Coronary artery (tissue), 2 donors: ENCODE results near the gene DYRK1A.

ENCODE experiments used
- DNase-seq: peaks from one replicate; pipeline ENCODE4 v3.0.0-alpha.2; 2017; ENCODE audit warnings: low spot score
- H3K27ac ChIP-seq, 2 donors: fragments of 200-600 bp; sonication (generic); one replicate each; pipeline ENCODE4 v1.5.1; 2016 to 2019
- H3K4me3 ChIP-seq: fragments of 200-600 bp; sonication (generic); 2 replicates; pipeline ENCODE4 v1.5.1; 2016; ENCODE audit warnings: mild to moderate bottlenecking, moderate library complexity
- CTCF ChIP-seq: fragments of 200-600 bp; sonication (generic); IDR thresholded peaks from one replicate; pipeline ENCODE4 v1.5.1; 2019; ENCODE audit warnings: antibody characterized with exemption

The DYRK1A gene

GRCh38 chr21:37393786-37394185 lies 27.2 kb downstream of the DYRK1A start:
- H3K4me3 ChIP-seq: no peak overlapping the region
- H3K27ac ChIP-seq: no peak overlapping the region
- no peak for TF ChIP-seq CTCF
- DNase-seq: no peak

- DNase-seq: no peak
- Histone ChIP-seq H3K4me3 (no peak overlapping the region), H3K27ac (no peak overlapping the region)
- TF ChIP-seq CTCF: no peak
Observed at GRCh38 chr21:37395961-37396360, 29.4 kb downstream of the DYRK1A start.

GRCh38 chr21:37396855-37397254 lies 30.3 kb downstream of the DYRK1A start:
- Histone ChIP-seq H3K27ac (no peak overlapping the region), H3K4me3 (no peak overlapping the region)
- no peak for TF ChIP-seq CTCF
- DNase-seq: no peak

- Histone ChIP-seq H3K4me3 (no peak overlapping the region), H3K27ac (no peak overlapping the region)
- no peak for TF ChIP-seq CTCF
- DNase-seq: no peak
Observed at GRCh38 chr21:37398697-37399096, 32.1 kb downstream of the DYRK1A start.

- no peak for DNase-seq
- H3K4me3 ChIP-seq: no peak overlapping the region
- no peak overlapping the region for H3K27ac ChIP-seq
- TF ChIP-seq CTCF: no peak
Observed at GRCh38 chr21:37402251-37402867, 35.8 kb downstream of the DYRK1A start.

GRCh38 chr21:37405629-37406028 lies 39.1 kb downstream of the DYRK1A start:
- Histone ChIP-seq H3K27ac (no peak overlapping the region), H3K4me3 (no peak overlapping the region)
- TF ChIP-seq CTCF: no peak
- no peak for DNase-seq

GRCh38 chr21:37407719-37408420 lies 41.3 kb downstream of the DYRK1A start:
- Histone ChIP-seq H3K27ac (no peak overlapping the region), H3K4me3 (no peak overlapping the region)
- DNase-seq: no peak
- TF ChIP-seq CTCF: no peak
